A673 (cell line): ENCODE data around the gene LRRFIP1. TPM values are rescaled to one million over a fixed set of nuclear protein-coding genes. Genes with fewer than 3 reads are reported as not detected.

Experiments
- BruUV-seq: library from RNA; stranded (reverse); fragments of 400-500 nt; replicated peaks from 2 replicates; lab custom pipeline; 2021; lab: Mats Ljungman, UMichigan
- CTCF ChIA-PET: fragments of 300-600 bp; sonication (Branson Sonifier 250); formaldehyde crosslinking; loops from one replicate; lab custom pipeline; 2022; ENCODE audit warnings: antibody characterized with exemption; lab: Charles Lee
- POLR2A ChIA-PET: fragments of 300-600 bp; sonication (Branson Sonifier 250); formaldehyde crosslinking; loops from one replicate; lab custom pipeline; 2022; ENCODE audit warnings: antibody characterized with exemption; ENCODE audit not compliant: low non-redundant PET; lab: Charles Lee
- DNase-seq: peaks from one replicate; pipeline ENCODE4 v3.0.0-alpha.2; 2015; ENCODE audit warnings: low spot score
- H3K27ac ChIP-seq: fragments of 200-600 bp; sonication (generic); 2 replicates; pipeline ENCODE4 v1.5.1; 2016; ENCODE audit warnings: mixed run types, low read depth, mild to moderate bottlenecking, mixed read lengths, antibody characterized with exemption, low read length; ENCODE audit not compliant: poor library complexity, severe bottlenecking
- H3K27me3 ChIP-seq: fragments of 200-600 bp; sonication (generic); replicated peaks from 2 replicates; pipeline ENCODE4 v1.6.1; 2017; ENCODE audit warnings: mixed run types, low read depth, mild to moderate bottlenecking, mixed read lengths, antibody characterized with exemption, low read length; ENCODE audit not compliant: insufficient read depth, poor library complexity
- H3K36me3 ChIP-seq: fragments of 200-600 bp; sonication (generic); 2 replicates; pipeline ENCODE4 v1.6.1; 2016; ENCODE audit warnings: mixed run types, mild to moderate bottlenecking, mixed read lengths, antibody characterized with exemption, low read length; ENCODE audit not compliant: insufficient read depth, poor library complexity, severe bottlenecking
- H3K4me1 ChIP-seq: fragments of 200-600 bp; sonication (generic); 2 replicates; pipeline ENCODE4 v1.6.1; 2017; ENCODE audit warnings: mixed run types, mild to moderate bottlenecking, mixed read lengths, antibody characterized with exemption, low read length; ENCODE audit not compliant: insufficient read depth, poor library complexity, severe bottlenecking
- H3K4me3 ChIP-seq: fragments of 200-600 bp; sonication (generic); 2 replicates; pipeline ENCODE4 v1.5.1; 2016; ENCODE audit warnings: low read depth, mixed run types, mild to moderate bottlenecking, mixed read lengths, low read length; ENCODE audit not compliant: poor library complexity, severe bottlenecking
- H3K9me3 ChIP-seq: fragments of 200-600 bp; sonication (generic); 2 replicates; pipeline ENCODE4 v1.6.1; 2016; ENCODE audit warnings: mixed run types, low read depth, mild to moderate bottlenecking, mixed read lengths, antibody characterized with exemption, low read length; ENCODE audit not compliant: poor library complexity, severe bottlenecking
- CTCF ChIP-seq: fragments of 300-800, 200-600 bp; sonication (generic); conservative IDR thresholded peaks from 2 replicates; pipeline ENCODE4 v1.5.1; 2017; ENCODE audit warnings: low read depth, mild to moderate bottlenecking, antibody characterized with exemption, low read length, moderate library complexity, mixed read lengths
- EZH2 ChIP-seq: fragments of 200-600 bp; sonication (generic); IDR thresholded peaks from 2 replicates; pipeline ENCODE4 v1.6.1; 2017; ENCODE audit warnings: borderline replicate concordance, low read depth, mild to moderate bottlenecking, mixed read lengths, antibody characterized with exemption, low read length; ENCODE audit not compliant: poor library complexity, severe bottlenecking
- intact Hi-C: fragments of 100-400 bp; cut with micrococcal nuclease; formaldehyde crosslinking; loops from one replicate; pipeline ENCODE4 v1.10.0; 2022; ENCODE audit not compliant: unreplicated experiment
- total RNA-seq: library from RNA; stranded (reverse); gene quantifications from 2 replicates; pipeline ENCODE4 v1.2.3, GENCODE V29; 2021

The LRRFIP1 gene
- total RNA-seq, 1 experiment from 2014 or later, result 69.3 TPM

DNA sequence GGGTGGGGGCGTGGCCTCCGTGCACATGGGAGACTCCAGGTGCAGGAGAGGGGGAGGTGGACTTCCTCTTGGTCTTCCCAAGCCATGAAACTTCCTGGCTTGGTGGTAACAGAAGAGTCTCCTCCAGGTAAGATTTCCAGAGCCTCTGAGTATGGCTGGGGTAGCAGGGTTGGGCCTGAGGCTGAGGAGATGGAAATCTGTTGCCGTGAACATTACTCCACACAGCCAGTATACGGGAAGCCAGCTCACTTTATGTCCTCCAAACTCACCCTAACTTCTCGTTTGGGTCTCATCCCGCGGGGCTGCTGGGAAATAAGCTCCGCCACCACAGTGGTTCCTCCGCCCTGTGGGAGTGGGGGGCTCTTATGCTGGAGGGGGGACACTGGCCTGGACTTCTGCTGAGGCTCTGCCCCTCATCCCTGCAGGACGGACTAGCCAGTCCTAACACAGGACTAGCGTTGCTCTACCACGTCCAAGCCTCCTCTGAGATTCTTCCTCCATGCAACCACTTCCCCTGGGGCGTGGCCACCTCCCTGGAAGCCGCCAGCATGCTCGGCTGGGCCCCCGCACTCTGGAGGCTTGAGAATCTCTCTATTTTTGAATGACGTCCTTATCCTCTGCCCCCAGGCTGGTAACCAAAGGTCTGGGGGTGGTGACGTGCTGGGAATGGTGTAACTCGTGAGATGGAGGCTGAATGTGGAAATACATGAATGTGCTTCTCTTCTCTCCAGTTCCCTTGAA lies 36.1 kb upstream of the LRRFIP1 start:
- TF ChIP-seq CTCF, result no peak
- no peaks in the 10 kb centered on the region for H3K27me3 ChIP-seq
- peaks cover 14% of the 10 kb centered on the region for H3K4me1 ChIP-seq
- H3K4me3 ChIP-seq, result no peak overlapping the region
- intact Hi-C loops, result no loop called here
- BruUV-seq, result no TSS peak
- CTCF ChIA-PET, result interaction anchor here (0.7 kb wide), 1 partner anchor 78 kb away, joined by 6 read pairs; no protein-coding TSS in a partner anchor
- no peaks in the 10 kb centered on the region for H3K9me3 ChIP-seq
- no peaks in the 10 kb centered on the region for H3K36me3 ChIP-seq
- POLR2A ChIA-PET, result no interaction called here
- no peak for DNase-seq
- no peak overlapping the region for H3K27ac ChIP-seq

- no peak for DNase-seq
- BruUV-seq, result no TSS peak
- Histone ChIP-seq H3K9me3 (no peaks in the 10 kb centered on the region), H3K4me1 (peaks cover 14% of the 10 kb centered on the region), H3K4me3 (no peak overlapping the region), H3K36me3 (no peaks in the 10 kb centered on the region), H3K27ac (no peak overlapping the region), H3K27me3 (no peaks in the 10 kb centered on the region)
- no peak for TF ChIP-seq CTCF
- no peak for TF ChIP-seq EZH2
- intact Hi-C loops, result no loop called here
- POLR2A ChIA-PET, result no interaction called here
- CTCF ChIA-PET, result no interaction called here
Measured at GRCh38 chr2:237592425-237592980, 34.9 kb upstream of the LRRFIP1 start.

DNA sequence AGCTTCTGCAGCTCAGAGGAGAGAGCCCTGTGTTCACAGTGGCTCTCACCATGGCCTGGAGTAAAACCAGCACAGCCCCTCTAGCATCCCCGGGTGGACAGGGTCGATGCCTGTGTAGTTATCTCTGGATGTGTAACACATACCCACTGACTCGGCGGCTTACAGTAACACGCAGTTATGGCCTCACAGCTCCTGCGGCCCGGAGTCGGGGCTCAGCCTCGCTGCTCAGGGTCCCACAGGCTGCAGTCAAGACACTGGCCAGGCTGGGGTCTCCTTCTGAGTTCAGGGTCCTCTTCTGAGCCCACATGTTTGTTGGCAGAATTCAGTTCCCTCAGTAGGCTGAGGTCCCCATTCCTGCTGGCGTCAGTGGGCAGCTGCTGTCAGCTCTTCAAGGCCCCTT lies 34.4 kb upstream of the LRRFIP1 start:
- no peak overlapping the region for H3K4me3 ChIP-seq
- H3K4me1 ChIP-seq, result peaks cover 14% of the 10 kb centered on the region
- no peaks in the 10 kb centered on the region for H3K9me3 ChIP-seq
- no peak for DNase-seq
- H3K27ac ChIP-seq, result no peak overlapping the region
- H3K27me3 ChIP-seq, result no peaks in the 10 kb centered on the region
- H3K36me3 ChIP-seq, result no peaks in the 10 kb centered on the region
- no TSS peak for BruUV-seq
- TF ChIP-seq CTCF, result no peak
- intact Hi-C loops, result no loop called here
- ChIA-PET POLR2A (no interaction called here), CTCF (no interaction called here)
